HepG2 (cell line): ENCODE results near the gene OR2AG2. TPM values are rescaled to one million over a fixed set of nuclear protein-coding genes. Genes with fewer than 3 reads are reported as not detected.

Source experiments
- ATAC-seq: fragments of 200-7000 bp; cut with Tn5 transposase; 3 replicates; pipeline ENCODE4 v1.9.1; 2020; ENCODE audit warnings: mild to moderate bottlenecking, moderate library complexity
- BruUV-seq: library from RNA; stranded (reverse); fragments of 400-500 nt; replicated peaks from 2 replicates; lab custom pipeline; 2021; lab: Mats Ljungman, UMichigan
- CTCF ChIA-PET: fragments of 300-600 bp; formaldehyde crosslinking; extraction: SDS; loops from one replicate; lab custom pipeline; 2021; ENCODE audit warnings: low total read pairs, inconsistent platforms, low intra/inter-chr PET ratio; lab: Yijun Ruan, JAX
- POLR2A ChIA-PET: fragments of 350-600 bp; sonication (Branson Sonifier 250); formaldehyde crosslinking; loops from one replicate; lab custom pipeline; 2020; ENCODE audit warnings: antibody characterized with exemption, inconsistent platforms; lab: Yijun Ruan, JAX
- DNase-seq: peaks from one replicate; pipeline ENCODE4 v3.0.0-alpha.2; 2015; ENCODE audit warnings: low spot score
- FAIRE-seq: peaks from 3 replicates; lab custom pipeline; 2011; peaks lifted over from hg19 to GRCh38; lab: Jason Lieb, UNC
- H2AFZ ChIP-seq: one replicate; pipeline ENCODE4 v1.6.1; 2011; ENCODE audit warnings: low read length, inconsistent platforms
- H3K27ac ChIP-seq: fragments of 300-600 bp; 3 replicates; pipeline ENCODE4 v1.8.0; 2011; ENCODE audit warnings: mixed run types, mild to moderate bottlenecking, mixed read lengths, low read length, inconsistent platforms; ENCODE audit not compliant: insufficient read depth; ENCODE audit errors: extremely low read length
- H3K27me3 ChIP-seq, 2 experiments: fragments of 200-600 bp in 1 of 2; 2 replicates in 1 of 2; 3 replicates in 1 of 2; pipeline versions ENCODE4 v1.6.0 to v1.8.0; 2011; ENCODE audit warnings: low read length in 2 of 2, mild to moderate bottlenecking in 2 of 2, moderate library complexity in 2 of 2, inconsistent platforms in 1 of 2; ENCODE audit not compliant: insufficient read depth in 2 of 2, control insufficient read depth in 1 of 2
- H3K36me3 ChIP-seq, 2 experiments: fragments of 200-600 bp in 1 of 2; replicated peaks in 1 of 2; 2 replicates in 1 of 2; 3 replicates in 1 of 2; pipeline versions ENCODE4 v1.5.1 to v1.8.0; 2011; ENCODE audit warnings: low read length in 2 of 2, inconsistent platforms in 1 of 2; ENCODE audit not compliant: insufficient read depth in 2 of 2, control insufficient read depth in 1 of 2
- H3K4me1 ChIP-seq: 2 replicates; pipeline ENCODE4 v1.5.1; 2012; ENCODE audit warnings: low read length, inconsistent platforms; ENCODE audit not compliant: insufficient read depth
- H3K4me2 ChIP-seq: 2 replicates; pipeline ENCODE4 v1.6.0; 2011; ENCODE audit warnings: low read depth, low read length, inconsistent platforms
- H3K4me3 ChIP-seq, 3 experiments: fragments of 200-600 bp in 1 of 3; sonication (generic), shearing (Covaris generic) in 1 of 3; replicated peaks in 1 of 3; 2 replicates each; pipeline ENCODE4 v1.5.1; 2011 to 2016; ENCODE audit warnings: low read length in 3 of 3, inconsistent platforms in 2 of 3, low read depth in 2 of 3, mild to moderate bottlenecking in 2 of 3, control low read depth in 1 of 3, mixed read lengths in 1 of 3; ENCODE audit not compliant: insufficient read depth in 1 of 3
- H3K79me2 ChIP-seq: one replicate; pipeline ENCODE4 v1.6.1; 2011; ENCODE audit warnings: low read length, inconsistent platforms; ENCODE audit not compliant: insufficient read depth
- H3K9ac ChIP-seq: 2 replicates; pipeline ENCODE4 v1.6.0; 2011; ENCODE audit warnings: mild to moderate bottlenecking, low read depth, low read length, inconsistent platforms; ENCODE audit not compliant: insufficient read depth
- H3K9me3 ChIP-seq: 2 replicates; pipeline ENCODE4 v1.5.1; 2012; ENCODE audit warnings: mild to moderate bottlenecking, low read length
- H4K20me1 ChIP-seq: 2 replicates; pipeline ENCODE4 v1.6.0; 2011; ENCODE audit warnings: inconsistent platforms, mild to moderate bottlenecking, low read length, moderate library complexity; ENCODE audit not compliant: insufficient read depth
- BCL3 ChIP-seq: sonication (generic); formaldehyde crosslinking; IDR thresholded peaks from 2 replicates; pipeline ENCODE4 v1.5.1; 2020; ENCODE audit warnings: mild to moderate bottlenecking, missing genetic modification reagents, moderate library complexity
- BRF2 ChIP-seq: sonication (generic); formaldehyde crosslinking; IDR thresholded peaks from 2 replicates; pipeline ENCODE4 v1.8.1; 2022; ENCODE audit warnings: mild to moderate bottlenecking, missing genetic modification reagents
- E2F1 ChIP-seq: sonication (generic); formaldehyde crosslinking; IDR thresholded peaks from 2 replicates; pipeline ENCODE4 v1.5.0; 2020; ENCODE audit warnings: missing genetic modification reagents
- HHEX ChIP-seq: IDR thresholded peaks from 2 replicates; pipeline ENCODE4 v1.6.1; 2016; ENCODE audit warnings: control low read depth
- HOXA5 ChIP-seq: sonication (generic); formaldehyde crosslinking; IDR thresholded peaks from 2 replicates; pipeline ENCODE4 v1.4.0; 2020; ENCODE audit warnings: missing genetic modification reagents
- PHB2 ChIP-seq: fragments of 450-650 bp; IDR thresholded peaks from 2 replicates; pipeline ENCODE4 v1.6.1; 2018; ENCODE audit not compliant: partially characterized antibody
- SIX1 ChIP-seq: sonication (generic); formaldehyde crosslinking; IDR thresholded peaks from 2 replicates; pipeline ENCODE4 v1.4.0; 2020; ENCODE audit warnings: missing genetic modification reagents, borderline replicate concordance
- SMC3 ChIP-seq: IDR thresholded peaks from 2 replicates; pipeline ENCODE4 v1.6.1; 2011; ENCODE audit warnings: low read length, improper control_type of control experiment
- SP1 ChIP-seq, 2 experiments: fragments of 450-650 bp in 1 of 2; sonication (generic) in 1 of 2; formaldehyde crosslinking in 1 of 2; IDR thresholded peaks; 2 replicates each; pipeline versions ENCODE4 v1.4.0 to v1.6.1; 2016 to 2020; ENCODE audit warnings: missing genetic modification reagents in 1 of 2
- YY1 ChIP-seq: IDR thresholded peaks from 2 replicates; pipeline ENCODE4 v1.6.1; 2011; ENCODE audit warnings: low read length, low read depth, moderate library complexity, mild to moderate bottlenecking; ENCODE audit not compliant: insufficient read depth, insufficient replicate concordance
- ZC3H4 ChIP-seq: sonication (generic); formaldehyde crosslinking; IDR thresholded peaks from 2 replicates; pipeline ENCODE4 v1.4.0; 2020; ENCODE audit warnings: missing genetic modification reagents, borderline replicate concordance
- ZMAT5 ChIP-seq: sonication (generic); formaldehyde crosslinking; IDR thresholded peaks from 2 replicates; pipeline ENCODE4 v1.5.0; 2020; ENCODE audit warnings: mild to moderate bottlenecking, low read depth, missing genetic modification reagents, borderline replicate concordance
- ZNF629 ChIP-seq: sonication (generic); formaldehyde crosslinking; conservative IDR thresholded peaks from 2 replicates; pipeline ENCODE4 v1.5.0; 2020; ENCODE audit warnings: missing genetic modification reagents
- ZNF703 ChIP-seq: sonication (generic); formaldehyde crosslinking; IDR thresholded peaks from 2 replicates; pipeline ENCODE4 v1.5.1; 2020; ENCODE audit warnings: missing genetic modification reagents, mild to moderate bottlenecking, moderate library complexity, borderline replicate concordance
- WGBS: methylation state at CpG from one replicate; pipeline ENCODE4 v1.1.6; 2017; ENCODE audit warnings: low lambda C conversion rate; 5-methylcytosine and 5-hydroxymethylcytosine counted together
- in situ Hi-C: cut with HindIII; loops from 2 replicates; pipeline ENCODE4 v1.10.0; 2017; ENCODE audit warnings: low pct_unique_long_range_greater_than_20kb; ENCODE audit not compliant: extremely low pct_ligation_motif_present
- intact Hi-C: fragments of 100-400 bp; cut with micrococcal nuclease; formaldehyde crosslinking; loops from one replicate; pipeline ENCODE4 v1.10.0; 2022; ENCODE audit not compliant: unreplicated experiment
- polyA plus RNA-seq, 8 experiments: library from polyadenylated mRNA; depleted of rRNA in 3 of 8; stranded (reverse) in 7 of 8; unstranded in 1 of 8; fragments of >200 nt; fragmentation: Illumina TruSeq in 4 of 8; extraction: Trizol in 4 of 8; gene quantifications; 2 replicates each; pipeline versions ENCODE4 v1.2.1 to v1.2.3, GENCODE V29; 2011 to 2016; ENCODE audit warnings: low read depth in 4 of 8, missing spikeins in 1 of 8, mixed read lengths in 1 of 8; ENCODE audit not compliant: insufficient read depth in 1 of 8
- total RNA-seq, 5 experiments: library from RNA; depleted of rRNA; stranded (reverse); fragments of >200 nt; fragmentation: Illumina TruSeq; extraction: Trizol; gene quantifications; 2 replicates each; pipeline ENCODE4 v1.2.3, GENCODE V29; 2016; ENCODE audit warnings: low read depth in 1 of 5

The OR2AG2 gene
- total and polyA plus RNA-seq, 2 of the 13 experiments (the other 11 are each of a cell fraction or from before 2014, with no cell fraction given) = not detected

- Histone ChIP-seq H3K4me2 (no peak overlapping the region), H4K20me1 (no peaks in the 10 kb centered on the region), H3K4me3 (no peak overlapping the region), H3K79me2 (no peaks in the 10 kb centered on the region), H3K27ac (no peak overlapping the region), H2AFZ (no peak overlapping the region), H3K9me3 (no peaks in the 10 kb centered on the region), H3K4me1 (no peaks in the 10 kb centered on the region), H3K9ac (no peak overlapping the region), H3K27me3 (no peaks in the 10 kb centered on the region), H3K36me3 (no peaks in the 10 kb centered on the region)
- no peak for TF ChIP-seq ZMAT5 (CRISPR knock-in tag)
- no peak for TF ChIP-seq PHB2
- no peak for TF ChIP-seq ZC3H4 (CRISPR knock-in tag)
- no peak for TF ChIP-seq YY1
- TF ChIP-seq ZNF629 (CRISPR knock-in tag) = no peak
- TF ChIP-seq SIX1 = no peak
- no peak for TF ChIP-seq ZNF703 (CRISPR knock-in tag)
- no peak for TF ChIP-seq BCL3
- TF ChIP-seq HHEX (CRISPR knock-in tag) = no peak
- TF ChIP-seq SMC3 = no peak
- TF ChIP-seq HOXA5 (CRISPR knock-in tag) = no peak
- no peak for TF ChIP-seq BRF2 (CRISPR knock-in tag)
- TF ChIP-seq SP1 (IDR thresholded peaks at IDR 0.05) = no peak
- TF ChIP-seq SP1 (CRISPR knock-in tag; IDR thresholded peaks at IDR 0.05) = no peak
- TF ChIP-seq E2F1 = no peak
- FAIRE-seq (no peak), DNase-seq (no peak), ATAC-seq (no peak)
- ChIA-PET POLR2A (no interaction called here), CTCF (no interaction called here)
- WGBS = 2% methylated on average over 3 of the region's 3 CpGs
- in situ Hi-C loops = no loop called here
- BruUV-seq = no TSS peak
- intact Hi-C loops = no loop called here
These were observed 37.2 kb downstream of the OR2AG2 start for GRCh38 chr11:6734616-6735015.
